Central memory CD8-positive, alpha-beta T cell (primary cell): ENCODE results near the gene LGALS7.
A peak's percentile ranks its signal among the peaks of the same experiment; 100 is the strongest.
"Not testable (repeated sequence)": the region's sequence is repeated elsewhere in the genome, so short reads cannot be mapped to it uniquely, and the experiment has no call there.

Source experiments
- ATAC-seq: fragments of 150-1000 bp; cut with Tn5 transposase; replicated peaks from 2 replicates; pipeline ENCODE4 v1.10.0; 2022; ENCODE audit warnings: mild to moderate bottlenecking, moderate FRiP score, moderate number of reproducible peaks; ENCODE audit not compliant: poor library complexity, severe bottlenecking; ENCODE audit errors: extremely low read depth
- DNase-seq, 2 donors: peaks; one replicate each; pipeline ENCODE4 v3.0.0; 2021; ENCODE audit warnings: low spot score in 2 of 2
- H3K27ac Mint-ChIP-seq: one replicate; pipeline ENCODE4 v1.8.0; 2022; ENCODE audit warnings: low read depth, mild to moderate bottlenecking, moderate library complexity, mixed read lengths
- H3K27me3 Mint-ChIP-seq: one replicate; pipeline ENCODE4 v1.8.0; 2022; ENCODE audit warnings: mixed read lengths
- H3K36me3 Mint-ChIP-seq: one replicate; pipeline ENCODE4 v1.8.0; 2022; ENCODE audit warnings: mild to moderate bottlenecking, moderate library complexity, mixed read lengths; ENCODE audit not compliant: insufficient read depth
- H3K4me1 Mint-ChIP-seq: one replicate; pipeline ENCODE4 v1.8.0; 2022; ENCODE audit warnings: mixed read lengths
- H3K4me3 Mint-ChIP-seq: one replicate; pipeline ENCODE4 v1.8.0; 2022; ENCODE audit warnings: mild to moderate bottlenecking, moderate library complexity, mixed read lengths
- H3K9me3 Mint-ChIP-seq: one replicate; pipeline ENCODE4 v1.8.0; 2022; ENCODE audit warnings: mixed read lengths

LGALS7 gene

DNA sequence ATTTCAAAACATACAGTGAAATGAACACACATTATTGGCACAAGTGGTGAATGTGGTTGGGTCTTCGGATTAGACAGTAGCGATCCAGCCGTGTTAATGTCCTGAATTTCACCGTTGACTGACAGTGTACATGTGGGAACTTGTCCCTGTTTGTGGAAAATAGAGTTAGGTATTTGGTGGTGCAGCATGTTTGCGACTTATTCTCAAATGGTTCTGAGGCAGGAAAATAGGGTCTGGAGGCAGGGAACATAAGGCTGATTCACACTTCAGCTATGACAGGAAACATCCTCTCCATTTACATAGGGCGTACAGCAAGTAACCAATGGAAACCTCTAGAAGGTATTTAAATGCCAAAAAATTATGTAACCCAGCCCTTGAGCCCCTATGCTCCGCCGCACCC, 19.9 kb upstream of the LGALS7 start:
- H3K9me3 Mint-ChIP-seq = no peaks in the 10 kb centered on the region
- no peaks in the 10 kb centered on the region for H3K27me3 Mint-ChIP-seq
- H3K4me1 Mint-ChIP-seq = no peaks in the 10 kb centered on the region
- H3K36me3 Mint-ChIP-seq = peaks cover 3% of the 10 kb centered on the region
- DNase-seq (no peak), ATAC-seq (no peak)
- no peak overlapping the region for H3K27ac Mint-ChIP-seq
- H3K4me3 Mint-ChIP-seq = peak overlapping the region; percentile 44

DNA sequence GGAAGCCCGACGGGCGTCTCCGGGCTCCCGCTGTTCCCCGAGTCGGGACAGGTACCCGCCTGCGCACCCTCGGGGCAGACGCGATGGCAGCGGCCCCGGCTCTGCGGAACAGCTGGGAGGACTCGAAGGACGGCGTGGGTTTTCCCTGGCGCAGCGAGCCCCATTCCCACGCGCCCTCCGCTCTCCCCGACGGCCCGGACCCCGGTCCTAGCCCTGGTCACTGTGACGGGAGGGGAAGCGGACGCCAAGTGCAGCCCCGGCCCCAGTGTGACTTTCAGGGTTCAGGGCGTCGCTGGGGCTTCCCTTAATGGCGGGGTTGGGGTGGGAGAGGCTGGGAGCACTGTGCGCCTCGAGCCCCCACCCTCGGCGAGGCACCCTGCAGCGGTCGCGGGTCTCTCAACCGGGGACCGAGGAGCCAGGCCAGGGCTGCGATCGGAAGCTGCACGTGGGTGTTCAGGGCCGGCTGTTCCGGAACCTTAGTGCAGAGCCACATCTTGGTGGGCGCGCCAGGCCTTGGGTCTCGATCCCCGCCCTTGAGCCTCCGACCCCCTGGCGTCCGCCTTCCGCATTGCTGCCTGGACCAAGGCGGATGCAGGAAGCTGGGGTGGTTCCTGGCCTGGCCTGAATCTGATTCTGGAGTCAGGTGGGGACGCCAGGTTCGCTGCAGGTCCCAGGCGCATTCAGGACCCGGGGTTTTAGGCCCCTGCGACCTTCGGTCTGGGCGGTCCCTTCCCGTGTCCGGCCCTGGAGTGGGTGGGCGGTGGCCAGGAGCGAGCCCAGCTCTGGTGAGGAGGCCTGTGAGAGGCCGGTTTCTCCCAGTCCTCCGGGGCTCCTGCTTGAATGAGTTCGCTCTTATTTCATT, 19.2 kb upstream of the LGALS7 start:
- Mint-ChIP-seq H3K4me1 (no peaks in the 10 kb centered on the region), H3K27ac (no peak overlapping the region), H3K4me3 (peak overlapping the region; percentile 44), H3K9me3 (no peaks in the 10 kb centered on the region), H3K27me3 (no peaks in the 10 kb centered on the region), H3K36me3 (peaks cover 3% of the 10 kb centered on the region)
- ATAC-seq = peak; percentile 7
- DNase-seq = no peak

DNA sequence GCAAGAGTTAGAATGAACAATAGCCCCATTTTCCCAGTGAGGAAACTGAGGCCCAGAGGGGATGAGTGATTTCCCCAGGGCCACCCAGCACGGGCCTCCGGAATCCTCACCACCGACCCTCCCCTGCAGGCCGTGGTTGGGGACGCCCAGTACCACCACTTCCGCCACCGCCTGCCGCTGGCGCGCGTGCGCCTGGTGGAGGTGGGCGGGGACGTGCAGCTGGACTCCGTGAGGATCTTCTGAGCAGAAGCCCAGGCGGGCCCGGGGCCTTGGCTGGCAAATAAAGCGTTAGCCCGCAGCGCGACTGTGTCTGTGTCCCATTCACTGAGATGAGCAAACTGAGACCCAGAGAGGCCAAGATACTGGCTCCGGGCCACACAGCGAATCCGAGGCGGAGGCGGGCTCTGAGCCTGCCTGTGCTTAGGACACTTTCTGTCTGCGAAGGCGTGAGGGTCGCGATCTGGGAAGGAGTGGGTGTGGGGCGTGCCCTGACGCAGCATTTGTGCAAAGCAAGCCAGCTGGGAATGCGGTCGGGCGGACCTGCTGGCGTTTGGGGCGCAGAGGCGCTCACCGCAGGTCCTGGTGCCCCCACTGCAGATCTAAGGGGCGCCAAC, 18.2 kb upstream of the LGALS7 start:
- H3K27ac Mint-ChIP-seq, H3K27me3 Mint-ChIP-seq, DNase-seq, H3K4me3 Mint-ChIP-seq, H3K4me1 Mint-ChIP-seq, H3K36me3 Mint-ChIP-seq, H3K9me3 Mint-ChIP-seq: not testable (repeated sequence)
- ATAC-seq = peak; percentile 92

DNA sequence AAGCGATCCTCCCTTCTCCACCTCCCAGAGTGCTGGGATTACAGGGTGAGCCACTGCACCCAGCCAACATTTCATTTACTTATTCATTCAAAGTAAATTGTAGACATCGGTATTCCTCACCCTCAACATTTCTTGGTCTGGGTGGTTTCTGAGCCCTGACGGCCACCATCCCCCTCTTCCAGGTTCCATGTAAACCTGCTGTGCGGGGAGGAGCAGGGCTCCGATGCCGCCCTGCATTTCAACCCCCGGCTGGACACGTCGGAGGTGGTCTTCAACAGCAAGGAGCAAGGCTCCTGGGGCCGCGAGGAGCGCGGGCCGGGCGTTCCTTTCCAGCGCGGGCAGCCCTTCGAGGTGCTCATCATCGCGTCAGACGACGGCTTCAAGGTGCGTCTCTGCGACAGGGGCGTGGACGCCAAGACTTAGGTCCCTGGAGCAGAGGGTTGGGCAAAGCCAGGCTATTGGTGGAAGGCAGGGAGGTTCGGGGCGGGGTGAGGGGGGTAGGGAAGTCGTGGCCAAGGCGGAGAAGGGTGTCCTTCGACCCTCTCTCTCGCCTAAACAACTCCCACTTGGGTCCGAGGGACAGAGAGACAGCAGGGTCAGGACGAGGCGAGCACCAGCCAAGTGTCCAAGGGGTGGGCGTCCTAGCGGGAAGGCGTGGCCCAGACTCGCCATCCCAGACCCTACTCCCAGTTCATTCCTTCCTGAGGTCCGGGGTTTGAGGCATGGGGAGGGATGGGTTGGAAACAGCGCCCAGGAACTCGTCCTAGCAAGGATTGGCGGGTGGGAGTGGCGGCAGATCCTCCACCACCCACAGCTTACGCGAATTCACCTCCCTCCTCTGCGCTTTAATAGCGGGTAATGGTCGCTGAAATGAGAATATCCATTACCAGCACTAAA, 17.4 kb upstream of the LGALS7 start:
- not testable (repeated sequence) for H3K9me3 Mint-ChIP-seq, H3K36me3 Mint-ChIP-seq, H3K4me1 Mint-ChIP-seq, H3K27me3 Mint-ChIP-seq, H3K4me3 Mint-ChIP-seq, ATAC-seq, H3K27ac Mint-ChIP-seq, DNase-seq

DNA sequence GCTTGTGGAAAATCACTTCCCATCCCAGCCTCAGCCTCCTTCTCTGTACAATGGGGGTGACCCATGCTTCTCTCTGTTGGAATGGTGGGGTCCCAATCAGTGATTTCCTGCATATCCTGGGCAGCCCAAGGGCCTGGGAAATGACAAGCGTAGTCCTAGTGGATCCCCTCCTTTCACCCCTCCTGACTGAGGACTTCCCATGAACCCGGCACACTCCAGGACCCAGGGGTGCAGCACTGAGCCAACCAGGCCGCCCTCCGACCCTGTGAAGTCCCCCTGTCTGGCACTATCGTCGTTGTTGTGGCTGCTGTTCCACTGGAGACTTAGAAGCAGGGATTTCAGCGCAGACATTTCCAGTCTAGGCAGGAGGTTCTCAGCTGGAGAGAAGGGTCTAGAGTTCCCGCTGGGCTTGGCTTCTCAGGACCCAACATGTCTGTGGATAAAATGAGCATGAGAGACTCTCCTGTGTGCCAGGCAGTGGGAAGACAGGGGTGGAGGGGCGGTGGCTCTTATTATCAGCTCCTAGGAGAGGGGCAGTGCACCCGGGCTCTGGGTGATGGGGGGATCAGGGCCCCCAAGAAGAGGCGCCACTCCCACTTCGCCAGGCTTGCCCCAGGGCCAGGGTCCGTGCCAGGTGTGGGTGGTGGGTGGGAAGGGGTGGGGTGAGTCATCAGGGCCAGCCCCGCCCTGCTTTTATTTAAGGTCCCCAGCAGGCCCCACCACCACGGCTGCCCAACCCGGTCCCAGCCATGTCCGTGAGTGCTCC, 15.3 kb upstream of the LGALS7 start, which contains the start of gene LGALS7B:
TSS of gene LGALS7B (plus strand) at position 723 of the 766 bp plus-strand sequence. CDS start at position 750, 27 bp downstream.
- Mint-ChIP-seq H3K36me3 (peaks cover 3% of the 10 kb centered on the region), H3K27me3 (no peaks in the 10 kb centered on the region), H3K4me3 (no peak within 1 kb of the TSS), H3K9me3 (no peaks in the 10 kb centered on the region), H3K27ac (no peak within 1 kb of the TSS), H3K4me1 (no peaks in the 10 kb centered on the region)
- DNase-seq (no peak), ATAC-seq (no peak)

DNA sequence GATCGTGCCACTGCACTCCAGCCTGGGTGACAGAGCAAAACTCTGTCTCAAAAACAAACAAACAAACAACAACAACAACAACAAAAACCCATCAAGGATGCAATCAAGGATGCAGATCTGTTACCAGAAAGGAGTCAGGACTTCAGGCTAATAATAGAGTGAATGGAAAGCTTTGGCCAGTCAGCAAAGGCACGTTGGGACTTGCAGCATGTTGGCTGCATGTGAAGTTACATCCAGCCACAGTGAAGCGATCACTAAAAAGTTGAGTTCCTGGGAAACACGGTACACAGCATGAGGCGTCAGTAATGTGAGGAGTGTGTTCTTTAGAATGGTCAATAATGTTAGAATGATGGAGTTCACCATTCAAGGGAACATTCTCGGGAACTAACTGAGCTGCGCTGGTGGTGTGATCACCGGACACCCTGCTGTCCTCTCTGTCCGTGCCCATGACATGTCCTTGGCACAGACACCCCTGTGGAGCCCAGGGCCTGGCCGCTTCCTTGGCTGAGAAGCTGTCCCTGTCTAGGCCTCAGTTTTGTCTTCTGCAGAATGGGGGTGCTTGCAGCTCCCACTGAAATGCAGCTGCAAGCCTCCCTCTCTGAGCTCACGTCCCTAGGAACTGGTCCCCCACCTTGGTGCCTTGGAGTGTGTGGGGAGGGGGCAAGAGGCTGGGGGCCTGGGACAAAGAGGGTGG, 13.4 kb upstream of the LGALS7 start:
- Mint-ChIP-seq H3K27ac (no peak overlapping the region), H3K4me3 (no peak overlapping the region), H3K36me3 (no peaks in the 10 kb centered on the region), H3K9me3 (no peaks in the 10 kb centered on the region), H3K27me3 (no peaks in the 10 kb centered on the region), H3K4me1 (no peaks in the 10 kb centered on the region)
- no peak for DNase-seq
- ATAC-seq = no peak

DNA sequence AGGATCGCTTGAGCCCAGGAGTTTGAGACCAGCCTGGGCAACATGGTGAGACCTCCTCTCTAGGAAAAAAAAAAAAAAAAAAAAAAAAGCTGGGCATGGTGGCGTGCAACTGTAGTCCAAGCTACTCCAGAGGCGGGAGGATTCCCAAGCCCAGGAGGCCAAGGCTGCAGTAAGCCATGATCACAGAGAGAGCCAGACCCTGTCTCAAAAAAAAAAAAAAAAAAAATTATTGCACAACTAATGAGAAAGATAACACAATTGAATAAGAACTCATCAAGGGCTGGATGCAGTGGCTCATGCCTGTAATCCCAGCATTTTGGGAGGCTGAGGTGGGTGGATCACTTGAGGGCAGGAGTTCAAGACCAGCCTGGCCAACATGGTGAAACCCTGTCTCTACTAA, 12.7 kb upstream of the LGALS7 start:
- H3K27ac Mint-ChIP-seq, H3K9me3 Mint-ChIP-seq, H3K4me3 Mint-ChIP-seq, H3K27me3 Mint-ChIP-seq, DNase-seq, H3K4me1 Mint-ChIP-seq, H3K36me3 Mint-ChIP-seq, ATAC-seq: not testable (repeated sequence)

DNA sequence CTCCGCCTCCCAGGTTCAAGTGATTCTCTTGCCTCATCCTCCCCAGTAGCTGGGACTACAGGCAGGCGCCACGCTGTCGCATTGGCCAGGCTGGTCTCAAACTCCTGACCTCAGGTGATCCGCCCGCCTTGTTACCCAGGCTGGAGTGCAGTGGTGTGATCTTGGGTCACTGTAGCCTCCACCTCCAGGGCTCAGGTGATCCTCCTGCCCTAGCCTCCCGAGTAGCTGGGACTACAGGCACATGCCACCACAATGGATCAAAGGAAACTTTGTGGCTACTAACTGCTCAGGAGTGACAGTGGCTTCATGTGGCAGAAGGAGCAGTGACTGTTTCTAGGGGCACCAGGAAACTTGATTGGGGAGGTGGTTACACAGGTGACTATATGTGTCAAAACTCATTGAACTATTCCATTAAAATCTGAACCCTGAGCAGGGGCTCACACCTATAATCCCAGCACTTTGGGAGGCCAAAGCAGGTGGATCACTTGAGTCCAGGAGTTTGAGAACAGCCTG, 11.9 kb upstream of the LGALS7 start:
- Mint-ChIP-seq H3K4me3 (no peak overlapping the region), H3K27ac (no peak overlapping the region), H3K36me3 (no peaks in the 10 kb centered on the region)

DNA sequence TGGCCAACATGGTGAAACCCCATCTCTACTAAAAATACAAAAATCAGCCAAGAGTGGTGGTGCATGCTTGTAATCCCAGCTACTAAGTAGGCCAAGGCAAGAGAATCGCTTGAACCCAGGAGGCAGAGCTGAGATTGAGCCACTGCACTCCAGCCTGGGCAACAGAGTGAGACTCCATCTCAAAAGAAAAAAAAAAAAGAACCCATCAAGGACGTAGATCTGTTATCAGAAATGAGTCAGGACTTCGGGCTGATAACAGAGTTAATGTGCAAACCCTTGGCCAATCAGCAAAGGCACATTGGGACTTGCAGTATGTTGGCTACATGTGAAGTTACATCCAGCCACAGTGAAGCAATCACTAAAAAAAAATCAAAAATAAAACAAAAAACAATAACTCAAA, 10.9 kb upstream of the LGALS7 start:
- Mint-ChIP-seq H3K4me3 (no peak overlapping the region), H3K27me3 (no peaks in the 10 kb centered on the region), H3K36me3 (no peaks in the 10 kb centered on the region), H3K9me3 (no peaks in the 10 kb centered on the region), H3K4me1 (no peaks in the 10 kb centered on the region), H3K27ac (no peak overlapping the region)
- ATAC-seq (no peak), DNase-seq (no peak)

More for the DNA sequence above, 11.9 kb upstream of the LGALS7 start:
- Mint-ChIP-seq H3K27me3 (no peaks in the 10 kb centered on the region), H3K9me3 (no peaks in the 10 kb centered on the region), H3K4me1 (no peaks in the 10 kb centered on the region)
- ATAC-seq (no peak), DNase-seq (no peak)

DNA sequence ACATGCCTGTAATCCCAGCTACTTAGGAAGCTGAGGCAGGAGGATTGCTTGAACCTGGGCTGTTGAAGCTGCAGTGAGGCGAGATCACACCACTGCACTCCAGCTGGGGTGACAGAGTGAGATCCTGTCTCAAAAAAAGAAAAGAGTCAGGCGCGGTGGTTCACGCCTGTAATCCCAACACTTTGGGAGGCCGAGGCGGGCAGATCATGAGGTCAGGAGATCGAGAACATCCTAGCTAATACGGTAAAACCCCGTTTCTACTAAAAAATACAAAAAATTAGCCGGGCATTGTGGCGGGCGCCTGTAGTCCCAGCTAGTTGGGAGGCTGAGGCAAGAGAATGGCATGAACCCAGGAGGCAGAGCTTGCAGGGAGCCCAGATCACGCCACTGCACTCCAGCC, 8.9 kb upstream of the LGALS7 start:
- not testable (repeated sequence) for H3K27ac Mint-ChIP-seq, ATAC-seq, DNase-seq, H3K36me3 Mint-ChIP-seq, H3K4me1 Mint-ChIP-seq, H3K27me3 Mint-ChIP-seq, H3K9me3 Mint-ChIP-seq, H3K4me3 Mint-ChIP-seq

DNA sequence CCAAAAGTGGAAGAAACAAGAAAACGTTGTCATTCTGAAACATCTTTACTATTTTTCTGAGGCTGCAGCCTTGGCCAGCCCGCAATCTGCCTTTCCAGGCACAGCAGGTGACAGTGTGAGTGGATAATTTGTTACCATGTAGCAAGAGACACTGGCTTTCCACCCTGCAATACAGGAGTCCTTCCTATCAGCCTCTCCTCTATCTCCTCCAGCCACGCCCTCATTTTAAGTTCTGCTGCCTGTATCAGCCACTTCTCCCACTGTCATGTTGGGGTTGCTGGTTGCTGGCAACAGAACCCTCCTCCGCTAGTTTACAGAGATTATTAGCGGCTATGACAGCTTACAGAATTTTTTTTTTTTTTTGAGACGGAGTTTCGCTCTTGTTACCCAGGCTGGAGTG, 7.7 kb upstream of the LGALS7 start:
- no peaks in the 10 kb centered on the region for H3K4me1 Mint-ChIP-seq
- no peak overlapping the region for H3K4me3 Mint-ChIP-seq
- no peaks in the 10 kb centered on the region for H3K36me3 Mint-ChIP-seq
- no peaks in the 10 kb centered on the region for H3K9me3 Mint-ChIP-seq
- H3K27me3 Mint-ChIP-seq = peaks cover 9% of the 10 kb centered on the region
- ATAC-seq (no peak), DNase-seq (no peak)
- no peak overlapping the region for H3K27ac Mint-ChIP-seq
